RPMI7951 (cell line): ENCODE results near the gene EN1. TPM values are rescaled to one million over a fixed set of nuclear protein-coding genes. Genes with fewer than 3 reads are reported as not detected.

Experiments used
- DNase-seq: peaks from one replicate; pipeline ENCODE4 v3.0.0-alpha.2; 2012; ENCODE audit warnings: low read depth
- total RNA-seq: library from RNA; depleted of rRNA; stranded (reverse); fragments of >200 nt; shearing (Covaris generic); gene quantifications from 2 replicates; pipeline ENCODE4 v1.2.3, GENCODE V29; 2014

Gene EN1
- total RNA-seq, 1 experiment from 2014 or later, result not detected

- no peak for DNase-seq
Measured at GRCh38 chr2:118843483-118844132, 3.8 kb downstream of the EN1 start.

DNA sequence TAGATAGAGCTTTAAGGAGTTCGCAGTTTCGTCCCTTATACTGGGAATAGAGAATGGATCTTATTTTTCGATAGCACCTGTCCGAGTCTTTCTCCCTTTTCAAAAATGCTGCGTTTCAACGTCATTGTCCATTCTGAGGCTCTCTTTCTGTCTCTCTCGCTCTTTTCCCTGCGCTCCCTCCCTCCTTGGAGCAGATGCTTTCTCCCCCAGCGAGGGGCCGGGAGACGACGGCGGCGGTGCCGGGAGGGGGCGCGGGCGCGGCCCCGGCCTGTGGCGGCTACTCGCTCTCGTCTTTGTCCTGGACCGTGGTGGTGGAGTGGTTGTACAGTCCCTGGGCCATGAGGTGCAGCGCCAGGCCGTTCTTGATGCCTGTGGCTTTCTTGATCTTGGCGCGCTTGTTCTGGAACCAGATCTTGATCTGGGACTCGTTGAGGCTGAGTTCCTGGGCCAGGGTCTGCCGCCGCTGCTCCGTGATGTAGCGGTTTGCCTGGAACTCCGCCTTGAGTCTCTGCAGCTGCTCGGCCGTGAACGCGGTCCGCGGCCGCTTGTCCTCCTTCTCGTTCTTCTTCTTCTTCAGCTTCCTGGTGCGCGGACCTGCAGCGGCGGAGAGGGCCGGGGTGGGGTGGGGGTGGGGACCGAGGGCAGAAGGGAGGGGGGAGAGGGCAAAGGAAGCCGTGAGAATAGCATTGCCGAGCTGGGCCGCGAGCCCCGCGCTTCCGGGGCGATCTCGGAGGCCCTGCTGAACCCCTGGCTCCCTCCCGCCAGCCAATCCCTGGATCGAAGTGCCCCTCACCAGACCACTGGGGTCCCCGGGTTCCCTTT, 4.6 kb downstream of the EN1 start:
- DNase-seq, result no peak

DNA sequence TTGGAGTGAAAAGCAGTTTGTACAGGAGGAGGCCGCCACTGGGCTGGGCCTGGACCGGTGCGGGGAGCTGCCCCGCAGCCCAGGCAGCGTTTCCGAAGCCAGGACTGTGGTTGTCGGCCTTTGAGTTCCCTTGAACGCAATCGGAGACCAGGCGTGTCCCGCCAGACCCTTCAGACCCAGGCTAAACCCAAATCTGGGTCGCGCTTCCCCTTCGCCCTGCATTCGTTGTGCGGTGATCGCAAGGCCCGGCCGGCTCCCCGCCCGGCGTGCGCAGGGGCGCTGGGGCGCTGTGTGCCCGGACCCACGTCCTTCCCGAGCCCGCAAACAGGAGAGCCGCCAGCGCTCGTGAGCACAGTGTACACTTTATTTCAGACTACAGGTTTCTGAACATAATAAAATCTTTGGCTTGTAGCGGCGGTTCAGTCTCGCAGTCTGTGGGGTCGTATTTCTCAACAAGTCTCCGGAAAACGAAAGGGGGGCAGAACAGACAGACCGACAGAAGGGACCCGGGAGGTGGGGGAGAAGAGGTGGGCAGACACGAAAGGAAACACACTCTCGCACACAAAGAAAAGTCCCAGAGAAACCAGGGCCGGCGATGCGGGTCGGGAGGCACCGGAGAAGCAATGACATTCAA, 5.5 kb downstream of the EN1 start:
- DNase-seq, result no peak

DNA sequence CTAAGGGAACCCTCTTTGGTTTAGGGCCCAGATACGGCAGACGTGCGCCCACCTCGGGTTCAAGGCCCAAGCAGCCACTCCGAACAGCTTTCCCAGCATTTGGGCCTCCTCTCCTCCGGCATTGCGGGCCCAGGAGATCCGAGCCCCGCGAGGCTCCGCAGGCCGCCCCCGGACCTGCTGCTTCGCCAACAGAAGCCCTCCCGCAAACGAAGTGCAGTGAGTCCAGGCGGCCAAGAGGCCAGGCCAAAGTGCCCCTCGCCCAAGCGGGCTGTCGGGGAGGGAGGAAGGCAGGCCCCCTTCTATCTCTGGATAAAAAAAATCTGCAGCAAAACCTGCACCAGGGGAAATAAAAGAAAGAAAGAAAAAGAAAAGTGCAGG, 6.0 kb downstream of the EN1 start:
- DNase-seq, result no peak

- no peak for DNase-seq
Measured at GRCh38 chr2:118838741-118839455, 8.6 kb downstream of the EN1 start.

DNA sequence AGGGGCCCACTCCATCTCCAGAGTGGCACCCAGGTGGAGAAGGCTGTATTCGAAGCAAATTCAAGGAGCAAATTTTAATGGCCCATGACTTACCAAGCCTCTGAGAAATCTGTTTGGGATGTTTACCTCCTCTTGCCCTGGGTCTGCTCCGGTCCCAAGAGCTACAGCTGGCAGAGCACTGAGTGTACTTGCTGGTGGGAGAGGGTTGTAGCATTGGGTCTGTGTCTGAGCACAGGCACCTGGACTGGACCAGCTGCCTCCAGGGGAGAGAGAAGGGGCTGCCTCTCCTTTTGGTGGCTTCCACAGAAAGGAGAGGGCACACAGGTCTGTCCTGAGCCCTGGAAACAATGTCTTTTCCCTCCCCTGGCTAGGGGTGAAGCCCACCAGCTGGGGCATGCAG, 9.8 kb downstream of the EN1 start:
- DNase-seq, result no peak

GRCh38 chr2:118837067-118837466, 10.4 kb downstream of the EN1 start:
- DNase-seq, result no peak

DNA sequence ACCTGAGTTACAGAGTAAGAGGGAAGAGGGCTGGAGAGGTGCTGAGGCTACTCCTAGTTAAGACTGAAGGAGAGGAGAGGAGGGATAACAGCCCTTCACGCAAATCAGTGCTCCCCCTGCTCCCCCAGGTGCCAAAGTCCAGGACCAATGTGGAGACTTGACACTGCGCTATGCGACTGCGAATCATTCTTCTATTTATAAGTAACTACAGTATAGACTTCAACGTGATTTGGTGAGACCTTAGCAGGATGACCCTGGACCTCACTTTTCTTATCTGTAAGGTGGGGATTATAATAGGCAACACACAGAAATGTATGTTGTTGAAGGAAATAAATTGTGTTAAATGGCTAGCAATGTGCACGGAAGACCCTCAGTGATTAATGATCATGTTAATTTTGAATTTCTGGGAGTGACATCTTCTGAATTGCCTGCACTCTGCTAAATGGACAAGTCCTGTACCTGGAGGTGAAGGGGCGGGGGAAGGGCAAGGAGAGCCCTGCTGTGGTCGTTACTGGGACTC, 11.0 kb downstream of the EN1 start:
- DNase-seq, result no peak

DNA sequence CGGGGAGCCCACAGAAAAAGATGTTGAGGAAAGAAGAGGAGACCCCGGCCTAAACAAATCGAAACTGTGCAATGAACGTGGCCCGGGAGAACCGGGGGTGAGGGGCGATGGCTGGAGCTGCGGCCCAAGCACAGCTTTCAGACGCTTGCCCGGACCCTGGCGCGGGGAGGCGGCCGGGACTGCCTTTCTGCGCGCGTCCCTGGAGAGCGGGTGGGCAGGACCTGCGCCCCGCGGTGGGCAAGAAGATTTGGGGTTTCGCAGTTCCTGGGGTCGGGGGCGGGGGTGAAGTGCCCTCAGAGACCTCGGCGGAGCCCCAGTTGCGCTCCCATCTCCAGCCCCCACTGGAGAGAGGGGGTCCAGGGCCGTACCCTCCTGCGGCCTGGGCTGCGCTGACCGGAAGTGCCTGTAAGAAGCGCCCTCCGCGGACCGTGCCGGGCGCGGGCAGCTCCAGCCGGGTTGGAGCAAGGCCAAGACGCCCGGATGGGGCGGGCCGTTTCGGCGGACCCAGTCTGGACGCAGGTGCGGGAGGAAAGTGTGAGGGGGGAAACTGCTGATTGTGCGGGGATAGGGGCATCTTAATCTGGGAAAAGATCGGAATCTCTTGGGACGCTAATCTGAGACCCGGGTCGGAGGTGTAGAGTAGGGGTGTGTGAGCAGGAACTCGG, 11.6 kb downstream of the EN1 start:
- no peak for DNase-seq

GRCh38 chr2:118834901-118835745, 12.3 kb downstream of the EN1 start:
- DNase-seq, result no peak

GRCh38 chr2:118834440-118834810, 13.0 kb downstream of the EN1 start:
- no peak for DNase-seq

GRCh38 chr2:118833716-118834439, 13.6 kb downstream of the EN1 start:
- DNase-seq, result no peak

DNA sequence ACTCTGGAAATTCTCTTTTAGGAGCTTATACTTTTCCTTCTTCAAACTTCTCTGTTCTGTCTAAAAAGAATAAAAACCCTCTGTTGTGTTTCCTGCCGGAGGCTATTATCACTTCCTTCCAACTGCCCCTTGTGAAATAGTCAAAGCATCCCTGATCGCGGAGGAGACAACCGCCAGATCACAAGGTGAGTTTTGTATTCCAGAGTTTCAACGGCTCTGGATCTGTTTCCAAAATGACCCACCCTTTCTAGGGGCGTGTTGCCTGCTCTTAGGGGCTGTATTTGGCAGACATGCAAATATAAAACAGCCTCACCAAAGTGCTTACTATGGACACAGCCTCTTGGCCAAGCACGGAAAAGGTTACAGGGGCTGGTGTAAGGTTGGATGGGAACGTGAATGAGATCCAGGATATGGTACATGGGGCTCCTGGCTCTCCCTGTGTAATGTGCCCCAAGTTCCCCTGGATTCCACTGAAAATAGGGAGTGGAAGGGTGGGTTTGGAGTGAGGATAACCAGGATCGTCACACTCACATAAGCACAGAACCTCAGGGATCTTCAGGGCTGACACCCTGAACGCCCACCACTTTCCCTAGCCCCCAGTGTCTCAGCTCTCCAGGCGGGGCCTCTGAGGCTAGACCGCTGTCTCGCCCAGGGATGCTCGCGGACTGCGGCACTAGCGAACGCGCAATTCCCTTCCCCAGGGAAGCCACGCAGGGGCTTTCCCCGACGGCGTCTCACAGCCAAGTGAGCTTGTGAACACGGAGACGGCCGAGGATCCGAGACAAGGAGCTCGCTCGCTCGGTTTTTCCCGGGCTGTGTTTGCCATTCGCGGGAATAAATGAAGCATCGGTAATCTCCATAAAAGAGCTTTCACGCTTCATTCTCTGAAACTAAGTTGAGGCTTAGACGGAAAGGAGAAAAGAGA, 14.4 kb downstream of the EN1 start:
- DNase-seq, result no peak

- no peak for DNase-seq
Measured at GRCh38 chr2:118832071-118832790, 15.2 kb downstream of the EN1 start.

DNA sequence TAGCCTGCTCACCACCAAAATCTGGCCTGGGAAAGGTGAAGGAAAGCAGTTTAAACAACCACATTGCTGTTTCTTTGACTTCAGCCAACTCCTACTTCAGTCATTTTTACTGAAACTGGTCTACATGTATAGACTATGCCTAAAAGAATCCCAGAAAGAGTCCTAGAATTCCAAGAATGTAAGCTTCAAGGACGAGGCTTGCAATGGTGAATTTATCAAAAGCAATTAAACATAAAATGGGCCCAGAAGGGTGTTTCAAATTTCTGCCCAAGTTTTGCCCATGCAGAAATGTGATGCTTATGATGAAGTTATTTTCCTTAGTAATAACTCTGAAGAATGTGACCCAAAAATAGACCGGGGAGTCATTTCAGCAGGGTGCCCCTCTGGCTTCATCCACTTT, 16.6 kb downstream of the EN1 start:
- no peak for DNase-seq

- DNase-seq, result peak; percentile 15
Measured at GRCh38 chr2:118830118-118830517, 17.3 kb downstream of the EN1 start.

- no peak for DNase-seq
Measured at GRCh38 chr2:118826093-118826492, 21.4 kb downstream of the EN1 start.

DNA sequence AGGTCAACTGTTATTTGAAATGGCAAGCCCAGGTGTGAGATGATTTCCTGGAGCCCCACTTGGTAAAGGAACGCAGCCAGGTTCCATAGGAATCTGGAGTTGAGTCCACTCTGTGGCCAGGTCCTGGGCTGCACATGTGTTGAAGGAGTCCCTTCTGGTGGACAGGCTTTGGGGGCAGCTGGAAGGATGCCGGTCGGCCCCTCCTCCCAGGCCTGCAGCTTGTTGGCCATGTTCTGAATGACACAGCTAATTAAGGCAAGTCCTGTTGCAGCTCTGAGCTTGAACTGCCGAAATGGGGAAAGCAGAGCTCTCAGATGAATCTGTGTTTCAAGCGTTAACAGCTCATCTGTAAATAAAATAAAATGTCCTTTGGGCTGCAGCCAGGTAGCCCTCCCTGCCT, 23.8 kb downstream of the EN1 start:
- DNase-seq, result no peak
